NCI-H524 (cell line): ENCODE results near the gene SPEG.
"Not testable (repeated sequence)": the region's sequence is repeated elsewhere in the genome, so short reads cannot be mapped to it uniquely, and the experiment has no call there.

Experiments
- DNase-seq, 2 experiments: peaks; one replicate each; lab custom pipeline; 2025; lab: John Stamatoyannopoulos, UW

The SPEG gene

GRCh38 chr2:219404954-219405353 is 29.7 kb upstream of the SPEG start:
- no peak for DNase-seq

GRCh38 chr2:219405451-219405850 is 29.2 kb upstream of the SPEG start:
- no peak for DNase-seq

- no peak for DNase-seq
Measured at GRCh38 chr2:219405958-219406860, 28.4 kb upstream of the SPEG start.

GRCh38 chr2:219406861-219407230 is 27.8 kb upstream of the SPEG start:
- DNase-seq, result no peak

- DNase-seq, result not testable (repeated sequence)
Measured at GRCh38 chr2:219407343-219407742, 27.3 kb upstream of the SPEG start.

- no peak for DNase-seq
Measured at GRCh38 chr2:219408204-219408603, 26.4 kb upstream of the SPEG start.

GRCh38 chr2:219408631-219409030 is 26.0 kb upstream of the SPEG start:
- no peak for DNase-seq

- no peak for DNase-seq
Measured at GRCh38 chr2:219409619-219410018, 25.0 kb upstream of the SPEG start.

- no peak for DNase-seq
Measured at GRCh38 chr2:219410390-219410789, 24.3 kb upstream of the SPEG start.

- DNase-seq, result no peak
Measured at GRCh38 chr2:219414857-219415256, 19.8 kb upstream of the SPEG start.

GRCh38 chr2:219415580-219416234 is 18.9 kb upstream of the SPEG start:
- DNase-seq, result no peak

GRCh38 chr2:219416235-219416602 is 18.4 kb upstream of the SPEG start:
- no peak for DNase-seq

- no peak for DNase-seq
Measured at GRCh38 chr2:219416938-219417337, 17.7 kb upstream of the SPEG start.

GRCh38 chr2:219417374-219417773 is 17.3 kb upstream of the SPEG start:
- DNase-seq, result no peak

GRCh38 chr2:219418155-219419011 is 16.3 kb upstream of the SPEG start, which contains the start of gene DES:
DES (plus strand) TSS chr2:219418377; CDS start chr2:219418463, 86 bp downstream.
- DNase-seq, result no peak

GRCh38 chr2:219419012-219419324 is 15.7 kb upstream of the SPEG start:
- no peak for DNase-seq

- DNase-seq, result no peak
Measured at GRCh38 chr2:219419331-219420197, 15.1 kb upstream of the SPEG start.

- no peak for DNase-seq
Measured at GRCh38 chr2:219420687-219421086, 14.0 kb upstream of the SPEG start.

GRCh38 chr2:219421323-219421722 is 13.3 kb upstream of the SPEG start:
- no peak for DNase-seq

- no peak for DNase-seq
Measured at GRCh38 chr2:219422952-219423534, 11.6 kb upstream of the SPEG start.

GRCh38 chr2:219423652-219424377 is 10.8 kb upstream of the SPEG start:
- no peak for DNase-seq
